Measurements from ENCODE around the gene PXDC1.

The PXDC1 gene

GRCh38 chr6:3751077-3751729 is at the start of gene PXDC1:
Gene PXDC1, minus strand, starts transcription at chr6:3751713. Its CDS starts 182 bp downstream, at chr6:3751531.
- no peak for DNase-seq (ENCODE audit: low read depth)

GRCh38 chr6:3800850-3801591 is 49.5 kb upstream of the PXDC1 start:
- DNase-seq (ENCODE audit: low read depth), result no peak

GRCh38 chr6:3799719-3800118 is 48.2 kb upstream of the PXDC1 start:
- no peak for DNase-seq (ENCODE audit: low read depth)

- DNase-seq (ENCODE audit: low read depth), result no peak
Observed at GRCh38 chr6:3798055-3798919, 46.8 kb upstream of the PXDC1 start.

- DNase-seq (ENCODE audit: low read depth), result no peak
Observed at GRCh38 chr6:3797231-3798054, 45.9 kb upstream of the PXDC1 start.

- no peak for DNase-seq (ENCODE audit: low read depth)
Observed at GRCh38 chr6:3796719-3797041, 45.2 kb upstream of the PXDC1 start.

GRCh38 chr6:3795836-3796718 is 44.6 kb upstream of the PXDC1 start:
- DNase-seq (ENCODE audit: low read depth), result no peak

GRCh38 chr6:3794092-3794491 is 42.6 kb upstream of the PXDC1 start:
- no peak for DNase-seq (ENCODE audit: low read depth)

- DNase-seq (ENCODE audit: low read depth), result no peak
Observed at GRCh38 chr6:3793545-3793944, 42.0 kb upstream of the PXDC1 start.

GRCh38 chr6:3791526-3792203 is 40.2 kb upstream of the PXDC1 start:
- no peak for DNase-seq (ENCODE audit: low read depth)

- no peak for DNase-seq (ENCODE audit: low read depth)
Observed at GRCh38 chr6:3789896-3790558, 38.5 kb upstream of the PXDC1 start.

- DNase-seq (ENCODE audit: low read depth), result no peak
Observed at GRCh38 chr6:3789018-3789895, 37.7 kb upstream of the PXDC1 start.

GRCh38 chr6:3788408-3789017 is 37.0 kb upstream of the PXDC1 start:
- DNase-seq (ENCODE audit: low read depth), result no peak

GRCh38 chr6:3786141-3786540 is 34.6 kb upstream of the PXDC1 start:
- DNase-seq (ENCODE audit: low read depth), result no peak

GRCh38 chr6:3785745-3786098 is 34.2 kb upstream of the PXDC1 start:
- DNase-seq (ENCODE audit: low read depth), result no peak

- no peak for DNase-seq (ENCODE audit: low read depth)
Observed at GRCh38 chr6:3784885-3785744, 33.6 kb upstream of the PXDC1 start.

- no peak for DNase-seq (ENCODE audit: low read depth)
Observed at GRCh38 chr6:3784423-3784822, 32.9 kb upstream of the PXDC1 start.

Data from activated gamma-delta T cell treated with anti-CD3 and anti-CD28 coated beads, Interleukin-2, amount 50 U/mL, for 16 hours (primary cell).